MCF 10A (cell line): ENCODE results near the gene USP15. TPM values are rescaled to one million over a fixed set of nuclear protein-coding genes. Genes with fewer than 3 reads are reported as not detected.

ENCODE experiments used
- BruUV-seq: library from RNA; stranded (reverse); fragments of 400-500 nt; replicated peaks from 2 replicates; lab custom pipeline; 2021; lab: Mats Ljungman, UMichigan
- CTCF ChIA-PET: fragments of 300-600 bp; sonication (Branson Sonifier 250); formaldehyde crosslinking; extraction: SDS; loops from one replicate; lab custom pipeline; 2021; ENCODE audit warnings: antibody characterized with exemption, inconsistent platforms; lab: Yijun Ruan, JAX
- POLR2A ChIA-PET: fragments of 300-600, 350-650 bp; sonication (Branson Sonifier 250); formaldehyde crosslinking; extraction: SDS; loops from one replicate; lab custom pipeline; 2020; ENCODE audit warnings: antibody characterized with exemption, inconsistent platforms; lab: Yijun Ruan, JAX
- DNase-seq: peaks from one replicate; pipeline ENCODE4 v3.0.0-alpha.2; 2018; ENCODE audit not compliant: unreplicated experiment
- H3K27ac Mint-ChIP-seq: one replicate; pipeline ENCODE4 v1.8.0; 2022; ENCODE audit warnings: mild to moderate bottlenecking, low read depth, mixed read lengths; ENCODE audit not compliant: unreplicated experiment
- H3K27me3 Mint-ChIP-seq: one replicate; pipeline ENCODE4 v1.8.0; 2022; ENCODE audit warnings: mixed read lengths; ENCODE audit not compliant: insufficient read depth, unreplicated experiment
- H3K36me3 Mint-ChIP-seq: one replicate; pipeline ENCODE4 v1.8.0; 2022; ENCODE audit warnings: mild to moderate bottlenecking, moderate library complexity, mixed read lengths; ENCODE audit not compliant: insufficient read depth, unreplicated experiment
- H3K4me1 Mint-ChIP-seq: one replicate; pipeline ENCODE4 v1.8.0; 2022; ENCODE audit warnings: mixed read lengths; ENCODE audit not compliant: insufficient read depth, unreplicated experiment
- H3K4me3 Mint-ChIP-seq: one replicate; pipeline ENCODE4 v1.8.0; 2022; ENCODE audit warnings: mild to moderate bottlenecking, moderate library complexity, mixed read lengths; ENCODE audit not compliant: unreplicated experiment
- H3K9me3 Mint-ChIP-seq: one replicate; pipeline ENCODE4 v1.8.0; 2022; ENCODE audit warnings: mixed read lengths; ENCODE audit not compliant: unreplicated experiment
- CTCF ChIP-seq: fragments of 200-600 bp; IDR thresholded peaks from one replicate; pipeline ENCODE4 v1.8.0; 2022; ENCODE audit warnings: antibody characterized with exemption, mild to moderate bottlenecking; ENCODE audit not compliant: unreplicated experiment
- intact Hi-C: fragments of 100-400 bp; cut with micrococcal nuclease; formaldehyde crosslinking; loops from 2 replicates; pipeline ENCODE4 v1.14.1; 2022
- total RNA-seq: library from RNA; stranded (reverse); gene quantifications from 2 replicates; pipeline ENCODE4 v1.2.3, GENCODE V29; 2022

The USP15 gene
- total RNA-seq, 1 experiment from 2014 or later, result 71.0 TPM

- Mint-ChIP-seq H3K36me3 (peaks cover 32% of the 10 kb centered on the region), H3K4me1 (peaks cover 13% of the 10 kb centered on the region), H3K27me3 (no peaks in the 10 kb centered on the region), H3K4me3 (no peak overlapping the region), H3K9me3 (peaks cover 7% of the 10 kb centered on the region), H3K27ac (no peak overlapping the region)
- intact Hi-C loops, result no loop called here
- ChIA-PET POLR2A (interaction anchor here (0.6 kb wide), 2 partner anchors 10 to 59 kb away, joined by 3 read pairs; no protein-coding TSS in a partner anchor), CTCF (interaction anchor here (0.6 to 0.7 kb wide), 2 partner anchors 76 to 78 kb away, joined by 4 read pairs; no protein-coding TSS in a partner anchor)
- BruUV-seq, result no TSS peak
- TF ChIP-seq CTCF, result no peak
- no peak for DNase-seq
Observed at GRCh38 chr12:62292761-62293344, 32.6 kb downstream of the USP15 start.

GRCh38 chr12:62294378-62294777 is 34.2 kb downstream of the USP15 start:
- peaks cover 9% of the 10 kb centered on the region for H3K4me1 Mint-ChIP-seq
- peaks cover 4% of the 10 kb centered on the region for H3K9me3 Mint-ChIP-seq
- POLR2A ChIA-PET, result no interaction called here
- H3K4me3 Mint-ChIP-seq, result no peak overlapping the region
- DNase-seq, result no peak
- no peaks in the 10 kb centered on the region for H3K27me3 Mint-ChIP-seq
- TF ChIP-seq CTCF, result no peak
- intact Hi-C loops, result no loop called here
- no TSS peak for BruUV-seq
- H3K27ac Mint-ChIP-seq, result no peak overlapping the region
- peaks cover 42% of the 10 kb centered on the region for H3K36me3 Mint-ChIP-seq
- CTCF ChIA-PET, result no interaction called here

- peaks cover 3% of the 10 kb centered on the region for H3K4me1 Mint-ChIP-seq
- no peaks in the 10 kb centered on the region for H3K9me3 Mint-ChIP-seq
- CTCF ChIA-PET, result no interaction called here
- POLR2A ChIA-PET, result interaction anchor here (0.9 kb wide), 1 partner anchor 16 kb away, joined by 3 read pairs; no protein-coding TSS in a partner anchor
- TF ChIP-seq CTCF, result no peak
- intact Hi-C loops, result no loop called here
- DNase-seq, result no peak
- BruUV-seq, result no TSS peak
- H3K27ac Mint-ChIP-seq, result no peak overlapping the region
- H3K4me3 Mint-ChIP-seq, result no peak overlapping the region
- H3K27me3 Mint-ChIP-seq, result no peaks in the 10 kb centered on the region
- peaks cover 42% of the 10 kb centered on the region for H3K36me3 Mint-ChIP-seq
Observed at GRCh38 chr12:62296001-62296400, 35.8 kb downstream of the USP15 start.

- H3K9me3 Mint-ChIP-seq, result no peaks in the 10 kb centered on the region
- H3K36me3 Mint-ChIP-seq, result peaks cover 42% of the 10 kb centered on the region
- intact Hi-C loops, result no loop called here
- TF ChIP-seq CTCF, result no peak
- POLR2A ChIA-PET, result no interaction called here
- H3K4me3 Mint-ChIP-seq, result no peak overlapping the region
- no peak overlapping the region for H3K27ac Mint-ChIP-seq
- no peaks in the 10 kb centered on the region for H3K27me3 Mint-ChIP-seq
- DNase-seq, result no peak
- no peaks in the 10 kb centered on the region for H3K4me1 Mint-ChIP-seq
- no TSS peak for BruUV-seq
- CTCF ChIA-PET, result interaction anchor here (0.7 kb wide), 1 partner anchor 15 kb away, joined by 3 read pairs; no protein-coding TSS in a partner anchor
Observed at GRCh38 chr12:62297321-62297720, 37.1 kb downstream of the USP15 start.
